Measurements from ENCODE around the gene WDR26.
"Not testable (repeated sequence)": the region's sequence is repeated elsewhere in the genome, so short reads cannot be mapped to it uniquely, and the experiment has no call there.

Gene WDR26

GRCh38 chr1:224433701-224434672 lies 610 bp downstream of the WDR26 start:
- no peak for DNase-seq

GRCh38 chr1:224433041-224433691 lies 1.4 kb downstream of the WDR26 start:
- DNase-seq, result peak in 1 of 2 experiments; percentile 18

- peak in 1 of 2 experiments; percentile 18 for DNase-seq
Measured at GRCh38 chr1:224432672-224433040, 1.9 kb downstream of the WDR26 start.

- DNase-seq, result no peak
Measured at GRCh38 chr1:224432146-224432545, 2.5 kb downstream of the WDR26 start.

DNA sequence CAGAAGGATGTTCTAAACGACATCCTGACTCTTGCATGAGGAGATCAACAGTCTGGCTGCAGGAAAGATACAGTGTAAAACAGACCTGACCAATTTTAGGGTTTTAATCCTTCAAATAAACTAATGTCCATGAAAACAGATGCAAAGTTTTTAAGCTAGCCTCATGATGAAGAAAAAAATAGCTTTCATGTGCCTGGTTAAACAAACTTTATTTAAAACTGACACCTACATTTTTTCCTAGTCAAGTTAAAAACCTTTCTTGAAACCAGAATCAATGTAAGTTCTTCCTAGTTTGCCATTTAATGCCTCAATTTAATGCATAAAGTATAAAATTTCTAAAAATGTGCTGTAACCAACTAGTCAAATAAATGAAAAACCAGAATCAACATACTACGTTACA lies 2.9 kb downstream of the WDR26 start:
- no peak for DNase-seq

GRCh38 chr1:224430511-224431113 lies 4.0 kb downstream of the WDR26 start:
- DNase-seq, result peak in 1 of 2 experiments; percentile 73

DNA sequence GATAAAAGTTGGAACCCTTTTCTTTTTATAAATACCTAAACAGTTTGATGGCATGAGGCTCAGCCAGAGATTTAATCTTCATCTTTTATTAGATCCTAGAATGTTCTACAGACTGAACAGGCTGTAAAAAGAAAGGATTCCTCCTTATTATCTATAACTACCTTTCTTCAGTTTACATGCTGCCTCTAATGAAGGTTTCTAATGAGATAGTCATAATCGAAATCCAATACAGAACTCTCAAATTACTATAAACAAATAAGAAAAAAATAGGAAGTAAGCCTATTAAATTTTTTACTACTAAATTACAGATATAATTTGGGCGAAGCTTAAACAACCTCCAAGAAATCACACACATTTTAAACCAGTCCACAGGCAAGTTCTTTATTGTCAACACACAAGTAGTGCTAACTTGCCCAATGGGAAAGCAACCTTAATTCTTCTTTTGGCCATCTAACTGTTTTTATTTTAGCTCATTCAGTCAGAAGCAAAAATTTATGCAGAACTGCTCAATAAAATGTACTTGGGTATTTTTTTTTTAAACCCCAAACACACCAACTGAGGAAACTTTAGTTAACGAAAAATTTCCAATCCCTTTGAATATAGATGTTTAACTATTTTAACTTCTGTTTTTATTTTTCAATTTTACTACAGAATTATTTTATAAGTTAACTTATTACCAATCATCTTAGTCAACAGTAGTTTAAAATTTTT lies 4.8 kb downstream of the WDR26 start:
- DNase-seq, result no peak

DNA sequence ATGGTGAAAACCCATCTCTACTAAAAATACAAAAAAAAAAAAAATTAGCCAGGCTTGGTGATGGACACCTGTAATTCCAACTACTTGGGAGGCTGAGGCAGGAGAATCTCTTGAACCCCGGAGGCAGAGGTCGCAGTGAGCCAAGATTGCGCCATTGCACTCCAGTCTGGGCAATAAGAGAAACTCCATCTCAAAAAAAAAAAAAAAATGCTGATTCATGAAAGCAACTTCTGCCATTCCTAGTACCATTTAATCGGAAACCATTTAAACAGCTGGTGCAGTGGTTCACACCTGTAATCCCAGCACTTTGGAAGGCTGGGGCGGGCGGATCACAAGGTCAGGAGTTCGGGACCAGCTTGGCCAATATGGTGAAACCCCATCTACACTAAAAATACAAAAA lies 5.9 kb downstream of the WDR26 start:
- not testable (repeated sequence) for DNase-seq

- no peak for DNase-seq
Measured at GRCh38 chr1:224427346-224427745, 7.3 kb downstream of the WDR26 start.

DNA sequence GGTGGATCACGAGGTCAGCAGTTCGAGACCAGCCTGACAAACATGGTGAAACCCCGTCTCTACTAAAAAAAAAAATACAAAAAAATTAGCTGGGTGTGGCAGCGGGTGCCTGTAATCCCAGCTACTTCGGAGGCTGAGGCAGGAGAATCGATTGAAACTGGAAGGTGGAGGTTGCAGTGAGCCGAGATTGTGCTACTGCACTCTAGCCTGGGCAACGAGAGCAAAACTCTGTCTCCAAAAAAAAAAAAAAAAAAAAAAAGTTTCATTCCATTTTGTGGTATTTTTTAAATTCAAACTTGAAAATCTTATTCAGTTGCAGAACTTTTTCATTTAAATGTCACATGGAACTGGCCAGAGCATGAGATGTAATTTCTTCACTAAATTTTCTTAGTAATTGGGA lies 7.7 kb downstream of the WDR26 start:
- not testable (repeated sequence) for DNase-seq

- DNase-seq, result no peak
Measured at GRCh38 chr1:224425279-224425884, 9.2 kb downstream of the WDR26 start.

GRCh38 chr1:224420106-224420505 lies 14.5 kb downstream of the WDR26 start:
- no peak for DNase-seq

GRCh38 chr1:224411766-224412165 lies 22.8 kb downstream of the WDR26 start:
- no peak for DNase-seq

GRCh38 chr1:224408294-224408590 lies 26.4 kb downstream of the WDR26 start:
- no peak for DNase-seq

- no peak for DNase-seq
Measured at GRCh38 chr1:224407571-224408293, 26.9 kb downstream of the WDR26 start.

DNA sequence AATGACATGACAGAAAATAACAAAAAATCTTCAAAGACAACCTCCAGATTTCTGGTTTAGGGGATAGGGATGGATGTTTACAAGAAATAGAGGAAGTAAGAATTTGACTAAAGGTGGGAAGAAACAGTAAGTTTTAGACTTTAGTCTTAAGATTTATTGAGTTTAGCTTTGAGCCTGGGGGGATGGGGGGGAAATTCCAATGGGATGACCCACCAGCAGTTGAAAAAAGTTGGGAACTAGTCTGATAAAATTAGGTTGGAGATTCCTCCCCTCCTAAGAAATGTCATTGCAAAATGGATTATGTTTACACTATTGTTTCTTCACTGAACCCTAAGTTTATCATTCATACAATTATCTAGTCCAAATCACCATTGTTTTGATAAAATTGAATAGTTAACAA lies 28.4 kb downstream of the WDR26 start:
- DNase-seq, result no peak

DNA sequence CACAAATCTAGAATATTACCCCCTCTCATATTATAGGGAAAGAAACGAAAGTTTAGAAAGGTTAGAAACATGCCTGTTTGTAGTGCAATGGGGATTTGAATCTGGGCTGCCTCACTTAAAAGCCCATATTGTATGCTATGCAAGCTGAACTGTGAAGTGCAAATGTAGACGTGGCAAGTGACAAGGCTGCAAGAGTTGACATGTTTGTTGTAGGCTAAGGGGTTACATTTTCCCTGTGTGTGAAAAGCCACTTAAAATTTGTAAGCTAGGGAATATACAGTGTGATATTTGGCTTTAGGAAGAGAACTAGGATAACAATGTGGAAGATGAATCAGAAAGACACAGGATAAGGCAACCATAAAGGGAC lies 29.0 kb downstream of the WDR26 start:
- no peak for DNase-seq

GRCh38 chr1:224404916-224405603 lies 29.5 kb downstream of the WDR26 start:
- DNase-seq, result no peak

DNA sequence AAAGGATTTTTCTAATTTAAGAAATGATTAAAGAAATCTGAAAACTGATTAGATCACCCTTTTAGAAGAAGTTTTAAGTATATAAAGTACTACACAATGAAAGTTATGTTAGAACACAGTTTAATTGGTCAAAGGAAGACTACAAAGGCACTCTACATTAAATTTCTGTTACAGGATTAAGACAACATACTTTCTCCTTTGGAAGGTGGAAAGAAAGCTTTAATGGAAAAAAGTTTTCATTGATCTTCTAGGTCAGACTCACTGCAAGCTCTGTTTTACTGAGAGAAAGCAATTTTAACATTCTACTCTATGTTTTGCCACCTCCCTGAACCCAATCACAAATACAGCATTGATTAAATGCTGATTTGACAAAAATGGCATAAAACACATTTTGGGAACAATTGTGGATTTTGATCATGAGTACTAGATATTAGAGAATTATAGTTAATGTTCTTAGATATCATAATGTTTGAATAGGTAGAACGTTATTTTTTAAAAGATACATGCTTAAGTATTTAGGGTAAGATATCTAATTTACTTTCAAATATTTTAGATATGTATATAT lies 32.0 kb downstream of the WDR26 start:
- DNase-seq, result no peak

DNA sequence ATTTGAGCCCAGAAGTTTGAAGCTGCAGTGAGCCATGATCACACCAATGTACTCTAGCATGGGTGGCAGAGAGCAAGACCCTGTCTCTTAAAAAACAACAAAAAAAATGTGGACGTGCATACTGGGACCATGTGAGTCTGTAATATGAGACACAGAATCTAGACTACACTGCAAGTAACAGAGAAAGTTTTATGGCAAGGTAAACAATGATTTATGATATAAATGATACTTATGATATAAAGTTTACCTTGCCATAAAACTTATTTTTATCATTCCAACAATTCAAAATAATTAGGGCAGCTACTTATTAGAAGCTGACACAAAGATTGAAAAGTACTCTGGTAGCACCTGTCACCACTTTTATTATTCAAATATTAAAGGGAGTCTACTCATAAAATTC lies 34.7 kb downstream of the WDR26 start:
- no peak for DNase-seq

- DNase-seq, result no peak
Measured at GRCh38 chr1:224393294-224393693, 41.3 kb downstream of the WDR26 start.
